ENCODE measurements around the gene CNTN3.

The CNTN3 gene

DNA sequence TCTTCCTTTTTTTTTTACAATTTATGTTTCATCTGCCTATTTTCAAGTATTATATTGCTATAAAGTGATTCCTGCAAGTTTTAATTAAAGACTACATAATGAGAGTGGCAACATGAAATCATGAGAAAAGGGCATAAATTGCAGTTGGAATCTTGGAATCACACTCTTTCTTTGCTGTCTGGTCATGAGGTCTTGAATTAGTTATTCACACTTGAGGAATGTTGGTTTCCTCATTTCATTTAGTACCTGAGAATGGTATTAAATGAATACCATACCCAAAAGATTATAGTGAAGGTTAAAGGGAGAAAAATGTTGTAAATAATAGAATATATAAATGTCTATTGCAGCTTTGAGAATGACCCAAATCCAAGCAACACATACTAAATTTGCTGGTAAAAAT, 25.8 kb upstream of the CNTN3 start:
- Histone ChIP-seq H2AFZ (ENCODE audit: low read length) (no peak overlapping the region), H3K27me3 (replicated peaks; ENCODE audit: insufficient read depth, low read length) (no peaks in the 10 kb centered on the region), H3K9me2 (replicated peaks; ENCODE audit: insufficient read depth, low read length) (no peaks in the 10 kb centered on the region), H3F3A (ENCODE audit: insufficient read depth, low read length) (no peaks in the 10 kb centered on the region), H3K9me3 (replicated peaks; ENCODE audit: insufficient read depth, low read length) (no peaks in the 10 kb centered on the region), H3K36me3 (replicated peaks; ENCODE audit: insufficient read depth, low read length) (no peaks in the 10 kb centered on the region), H4K20me1 (ENCODE audit: insufficient read depth, low read length) (no peaks in the 10 kb centered on the region), H3K4me2 (ENCODE audit: low read depth, low read length) (no peak overlapping the region), H3K4me3 (ENCODE audit: low read length) (no peak overlapping the region), H3K27ac (ENCODE audit: low read length) (no peak overlapping the region), H3K9ac (ENCODE audit: low read length) (no peak overlapping the region), H3K4me1 (ENCODE audit: low read length) (no peaks in the 10 kb centered on the region), H3K79me2 (ENCODE audit: low read length) (no peaks in the 10 kb centered on the region)
- TF ChIP-seq EZH2 (optimal IDR thresholded peaks at IDR 0.05; ENCODE audit: low read depth, low read length), result no peak
- TF ChIP-seq, protein P1, sequence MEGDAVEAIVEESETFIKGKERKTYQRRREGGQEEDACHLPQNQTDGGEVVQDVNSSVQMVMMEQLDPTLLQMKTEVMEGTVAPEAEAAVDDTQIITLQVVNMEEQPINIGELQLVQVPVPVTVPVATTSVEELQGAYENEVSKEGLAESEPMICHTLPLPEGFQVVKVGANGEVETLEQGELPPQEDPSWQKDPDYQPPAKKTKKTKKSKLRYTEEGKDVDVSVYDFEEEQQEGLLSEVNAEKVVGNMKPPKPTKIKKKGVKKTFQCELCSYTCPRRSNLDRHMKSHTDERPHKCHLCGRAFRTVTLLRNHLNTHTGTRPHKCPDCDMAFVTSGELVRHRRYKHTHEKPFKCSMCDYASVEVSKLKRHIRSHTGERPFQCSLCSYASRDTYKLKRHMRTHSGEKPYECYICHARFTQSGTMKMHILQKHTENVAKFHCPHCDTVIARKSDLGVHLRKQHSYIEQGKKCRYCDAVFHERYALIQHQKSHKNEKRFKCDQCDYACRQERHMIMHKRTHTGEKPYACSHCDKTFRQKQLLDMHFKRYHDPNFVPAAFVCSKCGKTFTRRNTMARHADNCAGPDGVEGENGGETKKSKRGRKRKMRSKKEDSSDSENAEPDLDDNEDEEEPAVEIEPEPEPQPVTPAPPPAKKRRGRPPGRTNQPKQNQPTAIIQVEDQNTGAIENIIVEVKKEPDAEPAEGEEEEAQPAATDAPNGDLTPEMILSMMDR (IDR thresholded peaks at IDR 0.05; ENCODE audit: low read length), result no peak
- TF ChIP-seq EZH2phosphoT487 (IDR thresholded peaks at IDR 0.05; ENCODE audit: low read length), result no peak
- DNase-seq, result no peak

DNA sequence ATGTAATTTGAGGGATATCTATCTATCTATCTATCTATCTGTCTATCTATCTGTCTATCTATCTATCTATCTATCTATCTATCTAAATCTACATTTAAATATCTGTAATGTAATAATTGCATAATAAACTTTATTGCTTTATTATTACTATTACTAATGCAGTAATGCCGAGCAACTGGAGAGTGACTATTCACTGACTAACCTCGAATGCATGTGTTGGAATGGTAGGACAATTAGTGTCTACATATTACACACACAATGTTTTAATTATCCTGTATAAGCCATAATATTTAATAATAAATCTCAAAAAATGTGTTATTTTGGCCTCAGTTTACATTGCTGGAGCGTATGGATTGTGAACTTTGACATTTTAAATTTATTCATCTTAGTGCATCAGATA, 25.2 kb upstream of the CNTN3 start:
- H3K36me3 ChIP-seq (replicated peaks; ENCODE audit: insufficient read depth, low read length), result no peaks in the 10 kb centered on the region
- no peak overlapping the region for H3K9ac ChIP-seq (ENCODE audit: low read length)
- no peaks in the 10 kb centered on the region for H3K27me3 ChIP-seq (replicated peaks; ENCODE audit: insufficient read depth, low read length)
- no peak for DNase-seq
- H3K79me2 ChIP-seq (ENCODE audit: low read length), result no peaks in the 10 kb centered on the region
- TF ChIP-seq, protein P1 (IDR thresholded peaks at IDR 0.05; ENCODE audit: low read length), result no peak
- TF ChIP-seq EZH2 (optimal IDR thresholded peaks at IDR 0.05; ENCODE audit: low read depth, low read length) (no peak), EZH2phosphoT487 (IDR thresholded peaks at IDR 0.05; ENCODE audit: low read length) (no peak)
- H2AFZ ChIP-seq (ENCODE audit: low read length), result no peak overlapping the region
- no peak overlapping the region for H3K4me3 ChIP-seq (ENCODE audit: low read length)
- H3K9me2 ChIP-seq (replicated peaks; ENCODE audit: insufficient read depth, low read length), result no peaks in the 10 kb centered on the region
- H3K27ac ChIP-seq (ENCODE audit: low read length), result no peak overlapping the region
- H3F3A ChIP-seq (ENCODE audit: insufficient read depth, low read length), result no peaks in the 10 kb centered on the region
- H4K20me1 ChIP-seq (ENCODE audit: insufficient read depth, low read length), result no peaks in the 10 kb centered on the region
- no peaks in the 10 kb centered on the region for H3K9me3 ChIP-seq (replicated peaks; ENCODE audit: insufficient read depth, low read length)
- H3K4me2 ChIP-seq (ENCODE audit: low read depth, low read length), result no peak overlapping the region
- no peaks in the 10 kb centered on the region for H3K4me1 ChIP-seq (ENCODE audit: low read length)

DNA sequence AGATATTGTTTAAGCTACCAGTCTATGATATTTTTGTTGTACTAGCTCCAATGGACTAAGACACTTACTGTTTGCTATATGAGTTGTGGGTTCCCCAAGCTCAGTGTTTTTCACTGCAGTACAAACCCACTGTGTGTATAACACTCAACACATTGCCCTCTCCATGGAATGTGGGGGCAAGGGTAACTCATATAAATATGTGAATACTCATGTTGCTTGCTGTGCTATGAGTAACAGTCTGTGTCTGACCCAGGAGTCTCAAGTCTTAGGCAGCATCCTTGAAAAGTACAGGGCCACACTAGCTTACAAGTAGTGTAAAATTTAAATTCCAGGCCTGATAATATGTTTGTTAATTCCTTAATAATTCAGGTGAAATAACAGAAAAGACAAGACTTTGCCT, 22.5 kb upstream of the CNTN3 start:
- no peak overlapping the region for H2AFZ ChIP-seq (ENCODE audit: low read length)

More for the DNA sequence above, 22.5 kb upstream of the CNTN3 start:
- H3K27ac ChIP-seq (ENCODE audit: low read length), result no peak overlapping the region
- no peak for DNase-seq
- no peaks in the 10 kb centered on the region for H3K9me2 ChIP-seq (replicated peaks; ENCODE audit: insufficient read depth, low read length)
- no peaks in the 10 kb centered on the region for H3K27me3 ChIP-seq (replicated peaks; ENCODE audit: insufficient read depth, low read length)
- TF ChIP-seq EZH2 (optimal IDR thresholded peaks at IDR 0.05; ENCODE audit: low read depth, low read length), result no peak
- TF ChIP-seq EZH2phosphoT487 (IDR thresholded peaks at IDR 0.05; ENCODE audit: low read length), result no peak
- TF ChIP-seq, protein P1 (IDR thresholded peaks at IDR 0.05; ENCODE audit: low read length), result no peak
- no peak overlapping the region for H3K4me2 ChIP-seq (ENCODE audit: low read depth, low read length)
- H3K79me2 ChIP-seq (ENCODE audit: low read length), result no peaks in the 10 kb centered on the region
- no peaks in the 10 kb centered on the region for H4K20me1 ChIP-seq (ENCODE audit: insufficient read depth, low read length)
- no peak overlapping the region for H3K4me3 ChIP-seq (ENCODE audit: low read length)
- H3K36me3 ChIP-seq (replicated peaks; ENCODE audit: insufficient read depth, low read length), result no peaks in the 10 kb centered on the region
- no peaks in the 10 kb centered on the region for H3K4me1 ChIP-seq (ENCODE audit: low read length)
- H3K9ac ChIP-seq (ENCODE audit: low read length), result no peak overlapping the region
- H3F3A ChIP-seq (ENCODE audit: insufficient read depth, low read length), result no peaks in the 10 kb centered on the region
- no peaks in the 10 kb centered on the region for H3K9me3 ChIP-seq (replicated peaks; ENCODE audit: insufficient read depth, low read length)

All from MM.1S (cell line).